ENCODE results near the gene CMYA5.
"Not testable (repeated sequence)": the region's sequence is repeated elsewhere in the genome, so short reads cannot be mapped to it uniquely, and the experiment has no call there.

CMYA5 gene

DNA sequence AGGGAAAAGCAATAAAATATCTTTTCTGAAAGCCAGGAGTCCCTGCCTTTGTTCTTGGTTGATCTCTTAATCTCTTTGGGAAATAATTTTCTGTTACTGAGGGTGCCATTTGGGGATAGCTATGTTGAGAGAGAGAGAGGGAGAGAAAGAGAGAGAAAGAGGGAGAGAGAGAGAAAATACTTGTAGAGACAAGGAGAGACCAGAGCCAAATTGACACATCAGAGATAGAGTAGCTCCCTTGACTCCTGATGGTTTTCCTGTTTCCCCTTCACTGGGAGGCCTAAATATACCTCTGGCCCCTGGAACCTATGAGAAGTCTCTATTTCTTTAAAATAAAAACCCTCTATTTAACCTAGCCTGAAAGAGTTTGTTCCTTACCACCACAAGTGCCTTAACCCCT lies 14.9 kb downstream of the CMYA5 start:
- no peak for DNase-seq

DNA sequence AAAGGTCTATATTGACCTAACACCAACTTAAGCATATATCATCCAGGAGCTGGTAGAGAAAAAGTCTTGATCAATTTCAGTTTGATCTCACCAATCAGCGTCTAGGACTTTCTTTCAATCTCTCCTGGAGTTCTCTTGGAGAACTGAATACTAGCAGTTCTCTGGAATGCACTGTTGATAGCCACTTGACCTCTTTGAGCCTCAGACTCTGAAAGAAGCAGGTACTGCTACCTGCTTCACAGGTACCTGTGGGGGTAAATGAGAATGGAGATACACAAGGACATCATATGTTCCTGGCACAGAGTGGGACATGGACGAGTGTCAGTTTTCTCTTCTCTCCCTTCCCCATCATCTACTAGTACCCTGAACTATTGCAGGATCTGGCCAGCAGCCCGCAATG lies 16.0 kb downstream of the CMYA5 start:
- no peak for DNase-seq

DNA sequence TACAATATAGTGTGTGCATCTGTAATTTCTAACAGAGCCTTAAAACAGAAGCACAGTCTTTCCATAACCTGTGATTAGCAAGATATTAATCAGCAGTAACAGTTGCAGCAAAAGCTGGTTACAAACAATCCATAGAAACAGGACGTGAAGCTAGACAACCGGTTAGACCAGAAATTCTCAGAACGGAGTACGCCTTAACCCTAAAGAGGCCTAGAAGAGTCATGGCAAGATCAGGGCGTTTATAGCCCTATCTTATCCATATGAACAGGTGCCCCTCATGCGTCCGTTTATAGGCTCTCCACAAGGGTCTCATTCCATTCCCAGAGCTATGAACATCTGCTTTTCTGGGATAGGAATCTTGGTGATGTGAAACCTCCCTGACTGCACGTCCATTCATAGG lies 16.7 kb downstream of the CMYA5 start:
- not testable (repeated sequence) for DNase-seq

GRCh38 chr5:79707535-79707934 lies 17.9 kb downstream of the CMYA5 start:
- no peak for DNase-seq

GRCh38 chr5:79712741-79713140 lies 23.1 kb downstream of the CMYA5 start:
- DNase-seq = no peak

DNA sequence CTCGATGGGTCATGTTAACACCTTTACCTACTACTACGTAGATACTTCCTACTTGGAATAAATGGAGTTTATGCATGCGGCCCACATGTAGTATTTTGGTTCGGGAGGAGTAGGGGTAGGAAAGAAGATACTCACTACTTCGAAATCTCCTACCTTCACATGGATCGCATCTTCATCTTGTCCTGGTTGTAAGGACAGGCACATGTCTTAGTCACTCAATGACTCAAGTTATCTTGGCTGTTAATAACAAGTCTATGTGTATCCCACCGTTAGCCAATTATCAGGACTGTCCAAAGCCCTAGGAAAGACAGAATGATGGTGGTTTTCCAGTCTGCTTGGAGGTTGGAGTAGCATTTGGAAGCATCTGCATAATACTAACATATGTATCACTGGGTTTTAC lies 24.1 kb downstream of the CMYA5 start:
- no peak for DNase-seq

GRCh38 chr5:79716839-79717238 lies 27.2 kb downstream of the CMYA5 start:
- no peak for DNase-seq

DNA sequence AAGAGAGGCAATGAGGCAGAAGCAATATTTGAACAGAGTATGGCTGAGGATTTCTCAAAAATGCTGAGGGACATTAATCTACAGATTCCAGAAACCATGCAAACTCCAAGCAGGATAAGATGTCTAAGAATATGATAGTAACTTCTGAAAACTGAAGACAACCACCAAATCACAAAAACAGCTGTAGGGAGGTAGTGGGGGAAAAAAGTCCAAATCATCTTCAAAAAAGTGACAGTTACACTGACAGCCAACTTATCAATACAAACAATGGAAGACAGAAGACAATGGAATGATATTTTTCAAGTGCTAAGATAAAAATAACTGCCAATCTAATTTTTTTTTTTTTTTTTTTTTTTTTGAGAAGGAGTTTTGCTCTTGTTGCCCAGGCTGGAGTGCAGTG lies 30.5 kb downstream of the CMYA5 start:
- no peak for DNase-seq

DNA sequence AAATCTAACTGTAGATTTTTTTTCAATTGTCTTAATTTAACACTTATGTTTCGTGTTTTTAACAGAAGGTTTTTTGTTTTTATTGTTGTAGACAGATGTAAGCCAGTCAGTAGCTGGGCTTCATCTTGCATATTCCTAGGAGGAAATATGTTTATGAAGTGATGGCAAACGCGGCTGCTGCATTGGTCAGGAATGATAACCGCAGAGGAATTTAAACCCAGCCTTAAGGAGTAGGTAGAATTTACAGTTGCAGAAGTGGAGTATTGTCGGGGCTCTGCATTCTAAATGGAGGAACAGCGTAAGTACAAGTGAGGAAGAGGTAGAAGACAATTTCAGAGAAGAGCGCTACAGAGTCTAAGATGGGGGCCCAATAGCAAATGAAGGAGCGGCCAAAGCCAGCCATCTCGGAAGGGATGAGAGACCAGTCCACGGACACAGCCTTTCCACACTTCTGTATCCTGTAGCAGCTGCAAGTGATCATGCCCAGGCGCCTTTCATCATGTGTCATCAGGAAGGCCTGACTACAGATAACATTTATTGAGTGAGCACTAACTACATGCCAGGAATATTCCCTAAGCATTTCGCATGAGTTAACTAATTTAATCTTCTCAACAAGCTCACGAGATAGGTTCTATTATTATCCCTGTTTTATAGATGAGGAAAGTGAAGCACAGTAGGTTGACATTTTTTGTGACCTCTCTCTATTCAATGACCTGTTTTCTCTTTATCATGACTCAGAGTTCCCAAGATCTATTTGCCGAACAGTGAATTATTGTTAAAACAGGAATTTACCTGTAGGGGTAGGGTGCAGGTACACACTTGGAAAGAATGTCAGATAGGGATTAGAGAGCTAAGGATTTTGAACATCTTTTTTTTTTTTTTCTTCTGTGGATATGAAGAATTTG lies 38.1 kb downstream of the CMYA5 start:
- DNase-seq = no peak

GRCh38 chr5:79728396-79728795 lies 38.8 kb downstream of the CMYA5 start:
- DNase-seq = no peak

GRCh38 chr5:79729679-79730078 lies 40.0 kb downstream of the CMYA5 start:
- no peak for DNase-seq

DNA sequence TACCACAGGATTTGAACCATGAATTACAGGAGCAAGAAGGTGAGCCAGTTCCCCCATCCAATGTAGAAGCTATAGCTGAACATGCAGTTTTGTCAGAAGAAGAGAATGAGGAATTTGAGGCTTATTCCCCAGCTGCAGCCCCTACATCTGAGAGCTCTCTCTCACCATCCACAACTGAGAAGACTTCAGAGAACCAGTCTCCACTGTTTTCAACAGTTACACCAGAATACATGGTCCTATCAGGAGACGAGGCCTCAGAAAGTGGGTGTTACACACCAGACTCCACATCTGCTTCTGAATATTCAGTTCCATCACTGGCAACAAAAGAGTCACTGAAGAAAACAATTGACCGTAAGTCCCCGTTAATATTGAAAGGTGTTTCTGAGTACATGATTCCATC lies 40.9 kb downstream of the CMYA5 start:
- DNase-seq = no peak

DNA sequence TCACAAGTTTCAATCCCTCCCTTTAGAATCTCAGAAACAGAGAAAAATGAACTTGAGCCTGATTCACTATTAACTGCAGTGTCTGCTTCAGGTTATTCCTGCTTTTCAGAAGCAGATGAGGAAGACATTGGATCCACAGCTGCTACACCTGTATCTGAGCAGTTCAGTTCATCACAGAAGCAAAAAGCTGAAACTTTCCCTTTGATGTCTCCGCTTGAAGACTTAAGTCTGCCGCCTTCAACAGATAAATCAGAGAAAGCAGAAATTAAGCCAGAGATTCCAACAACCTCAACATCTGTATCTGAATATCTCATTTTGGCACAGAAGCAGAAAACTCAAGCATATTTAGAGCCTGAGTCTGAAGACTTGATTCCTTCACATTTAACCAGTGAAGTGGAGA lies 42.1 kb downstream of the CMYA5 start:
- no peak for DNase-seq

- peak; percentile 26 for DNase-seq
Observed at GRCh38 chr5:79736528-79737514, 47.2 kb downstream of the CMYA5 start.

DNA sequence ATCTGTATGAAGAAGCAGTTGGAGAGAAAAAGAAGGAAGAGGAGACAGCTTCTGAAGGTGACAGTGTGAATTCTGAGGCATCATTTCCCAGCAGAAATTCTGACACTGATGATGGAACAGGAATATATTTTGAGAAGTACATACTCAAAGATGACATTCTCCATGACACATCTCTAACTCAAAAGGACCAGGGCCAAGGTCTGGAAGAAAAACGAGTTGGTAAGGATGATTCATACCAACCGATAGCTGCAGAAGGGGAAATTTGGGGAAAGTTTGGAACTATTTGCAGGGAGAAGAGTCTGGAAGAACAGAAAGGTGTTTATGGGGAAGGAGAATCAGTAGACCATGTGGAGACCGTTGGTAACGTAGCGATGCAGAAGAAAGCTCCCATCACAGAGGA lies 48.7 kb downstream of the CMYA5 start:
- DNase-seq = no peak

DNA sequence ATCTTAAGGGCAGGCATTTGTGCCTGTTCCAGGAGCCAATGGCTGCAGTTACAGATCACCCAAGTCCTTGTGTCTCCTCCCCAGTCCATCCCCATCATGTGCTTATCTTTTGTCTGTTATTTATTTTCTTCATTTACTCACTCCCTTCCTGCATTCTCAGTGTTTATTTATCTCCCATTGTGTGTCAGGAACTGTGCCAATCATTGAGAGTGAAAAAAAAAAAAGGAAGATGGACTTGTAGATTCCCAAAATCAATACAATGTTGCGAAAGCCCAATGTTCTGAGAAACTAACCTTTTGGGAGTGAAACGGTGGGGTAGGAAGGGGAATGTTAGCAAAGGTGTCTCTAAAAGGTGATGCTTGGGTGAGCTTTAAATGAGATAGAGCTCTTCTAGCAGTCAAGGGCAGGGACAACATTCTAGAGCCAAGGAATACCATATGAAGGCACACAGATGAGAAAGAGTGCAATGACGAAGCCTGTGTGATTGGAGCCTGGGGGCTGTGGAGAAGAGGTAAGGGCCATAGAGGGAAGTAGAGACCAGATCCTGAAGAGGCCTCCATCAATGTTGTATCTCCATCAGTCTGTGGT lies 53.0 kb downstream of the CMYA5 start:
- DNase-seq = no peak

GRCh38 chr5:79743846-79744605 lies 54.4 kb downstream of the CMYA5 start:
- DNase-seq = no peak

DNA sequence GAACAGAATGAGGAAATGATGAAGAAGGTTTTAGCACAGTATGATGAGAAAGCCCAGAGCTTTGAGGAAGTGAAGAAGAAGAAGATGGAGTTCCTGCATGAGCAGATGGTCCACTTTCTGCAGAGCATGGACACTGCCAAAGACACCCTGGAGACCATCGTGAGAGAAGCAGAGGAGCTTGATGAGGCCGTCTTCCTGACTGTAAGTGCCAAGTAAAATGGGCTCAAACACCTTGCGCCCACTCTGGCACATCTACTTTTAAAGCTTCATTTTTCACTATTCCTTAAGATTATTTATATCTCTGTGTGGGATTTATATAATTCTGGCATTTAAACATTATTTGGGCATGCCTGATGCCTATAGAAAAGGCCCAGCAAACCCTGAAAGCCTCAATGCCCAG lies 55.6 kb downstream of the CMYA5 start:
- DNase-seq = no peak

DNA sequence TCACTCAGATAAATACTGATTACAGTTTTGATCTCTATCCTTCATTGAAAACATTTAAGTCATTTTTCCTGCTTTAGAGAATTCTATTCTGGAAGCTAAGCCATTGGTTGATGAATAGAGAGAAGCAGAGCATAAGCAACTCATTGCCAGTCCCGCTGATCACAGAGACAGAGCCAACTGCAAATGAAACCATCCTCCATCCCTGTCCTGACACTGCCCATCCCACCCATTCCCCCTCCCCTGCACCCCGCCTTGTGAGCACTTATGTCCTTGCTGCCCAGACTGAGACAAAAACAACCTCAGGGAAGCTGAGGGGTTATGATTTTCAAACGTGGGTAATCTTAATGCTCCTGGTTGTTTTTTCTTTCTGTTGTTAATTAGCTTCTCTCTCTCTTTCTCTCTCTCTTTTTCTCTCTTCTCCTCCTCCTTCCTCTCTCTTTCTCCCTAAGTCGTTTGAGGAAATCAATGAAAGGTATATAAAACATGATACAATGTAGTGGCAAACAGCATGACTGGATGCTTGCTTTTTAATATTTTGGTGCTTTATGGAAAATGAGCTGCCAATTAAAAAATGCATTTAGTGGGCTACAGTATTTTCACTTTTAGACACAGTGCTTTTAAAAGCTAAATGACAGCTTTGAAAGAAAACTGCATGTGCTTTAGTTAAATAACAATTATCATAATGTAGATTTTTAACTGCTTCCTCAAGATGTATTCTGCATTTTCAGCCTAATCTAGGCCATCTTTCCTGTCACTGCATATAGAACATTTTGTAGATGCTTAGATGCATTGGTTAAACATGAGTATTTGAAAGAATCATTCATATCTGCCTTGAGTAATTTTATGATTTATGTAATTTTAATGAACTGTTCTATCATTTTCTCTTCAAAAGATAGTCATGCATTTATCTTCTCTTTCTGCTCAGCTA lies 57.3 kb downstream of the CMYA5 start:
- no peak for DNase-seq

DNA sequence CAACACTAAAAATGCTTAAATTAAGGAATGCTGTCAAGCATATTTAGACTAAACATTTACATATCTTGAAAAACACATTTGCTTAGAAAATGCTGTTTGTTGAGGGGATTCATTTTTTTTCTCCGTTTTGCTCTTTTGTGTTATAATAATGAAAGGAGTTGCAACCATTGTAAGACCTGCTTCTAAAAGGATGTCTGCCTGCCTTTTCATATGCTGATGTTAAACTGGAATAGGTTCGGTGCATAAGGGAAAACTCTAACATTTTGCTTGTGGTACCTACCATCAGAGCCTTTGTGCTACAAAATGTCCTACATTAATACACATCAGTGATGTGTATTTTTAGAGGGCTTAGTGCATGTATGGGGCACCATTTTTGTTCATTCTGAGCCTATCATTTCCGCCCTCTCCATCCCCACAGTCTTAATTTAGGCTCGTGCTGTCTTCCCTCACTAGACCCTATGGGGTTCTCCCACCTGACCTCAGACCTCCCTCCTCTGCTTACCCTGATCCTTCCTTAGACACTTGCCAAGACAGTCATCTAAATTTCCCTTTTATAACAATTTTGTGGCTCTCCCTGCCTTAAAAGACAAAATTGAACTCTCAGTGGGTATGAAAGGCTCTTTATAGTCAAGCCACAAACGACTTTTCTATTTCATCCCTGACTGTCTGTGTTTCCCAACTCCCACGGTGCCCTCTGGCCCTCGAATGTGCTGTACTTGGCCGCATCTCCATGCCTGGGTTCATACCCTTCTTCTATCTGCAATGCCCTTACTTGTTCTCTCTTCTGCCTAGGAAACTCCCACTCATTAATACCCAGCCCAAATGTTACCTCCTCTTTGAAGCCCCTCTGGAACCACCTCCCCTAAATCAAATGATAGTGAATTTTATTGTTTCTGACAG lies 61.2 kb downstream of the CMYA5 start:
- DNase-seq = no peak

All from activated CD4-positive, alpha-beta T cell treated with anti-CD3 and anti-CD28 coated beads, Interleukin-2, Interleukin-6, amounts not matched to agents 100 ng/mL and 50 ng/mL, durations not matched to agents 16 hours and 8 hours (primary cell).